Amygdala (tissue), 56 donors: ENCODE data around the gene TBRG4.

Experiments used
- DNase-seq, 56 donors: peaks; one replicate each; lab custom pipeline; 2025; lab: John Stamatoyannopoulos, UW

The TBRG4 gene

DNA sequence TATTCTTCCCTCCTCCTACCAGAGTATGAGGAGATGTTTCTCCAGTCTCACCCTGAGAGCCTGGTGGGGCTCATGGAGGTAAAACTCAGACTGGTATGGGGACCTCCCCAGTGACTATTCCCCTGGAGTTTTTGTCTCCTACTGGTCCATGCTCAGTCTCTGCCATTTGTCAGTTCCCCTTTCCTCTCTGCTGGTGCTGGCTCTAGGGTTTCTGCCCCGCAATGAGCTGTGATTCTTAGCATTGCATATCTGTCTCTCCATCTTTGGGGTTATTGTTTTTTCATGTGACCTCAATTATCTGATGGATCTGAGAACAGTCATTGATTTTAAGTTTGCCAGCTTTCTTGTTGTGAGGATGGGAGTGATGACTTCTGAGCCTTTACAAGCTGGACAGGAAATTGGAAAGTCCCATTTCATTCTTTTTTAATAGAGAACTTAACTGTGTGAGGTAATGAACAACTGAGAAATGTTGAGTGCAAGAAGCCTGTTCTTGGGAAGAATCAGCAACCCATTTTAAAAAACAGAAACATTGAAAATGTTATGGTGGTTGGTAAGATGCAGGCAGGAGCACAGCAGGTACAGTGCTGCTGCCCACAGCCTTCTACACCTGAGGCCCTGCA, 49.6 kb downstream of the TBRG4 start:
- DNase-seq = no peak

DNA sequence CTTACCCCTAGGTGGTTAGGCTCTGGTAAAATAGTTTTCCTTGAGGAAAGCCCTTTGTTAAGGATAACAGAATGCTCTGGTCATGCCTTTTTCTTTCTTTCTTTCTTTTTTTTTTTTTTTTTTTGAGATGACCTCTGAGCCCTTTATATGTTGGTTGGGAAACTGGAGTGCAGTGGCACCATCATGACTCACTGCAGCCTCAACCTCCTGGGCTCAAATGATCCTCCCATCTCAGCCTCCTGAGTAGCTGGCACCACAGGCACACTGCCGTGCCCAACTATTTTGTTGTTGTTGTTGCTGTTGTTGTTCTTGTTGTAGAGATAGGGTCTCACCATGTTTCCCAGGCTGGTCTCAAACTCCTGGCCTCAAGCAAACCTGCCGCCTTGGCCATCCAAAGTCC, 50.1 kb downstream of the TBRG4 start:
- no peak for DNase-seq

DNA sequence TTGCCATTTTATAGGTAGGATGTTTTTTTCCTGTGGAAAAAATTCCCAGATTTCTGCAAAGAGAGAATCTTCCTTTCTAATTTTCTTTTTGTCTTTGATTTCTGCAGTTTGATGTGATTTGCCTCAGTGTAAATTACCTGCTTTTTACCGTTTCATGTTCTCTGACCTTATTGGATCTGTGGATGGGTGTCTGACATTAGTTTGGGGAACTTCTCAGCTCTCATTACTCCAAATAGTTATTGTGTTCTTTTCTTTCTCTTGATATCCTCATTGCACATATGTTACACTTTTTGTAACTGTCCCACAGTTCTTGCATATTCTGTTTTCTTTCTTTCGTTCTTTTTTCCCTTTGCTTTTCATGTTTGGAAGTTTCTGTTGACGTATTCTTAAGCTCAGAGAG, 51.2 kb downstream of the TBRG4 start:
- DNase-seq = no peak

DNA sequence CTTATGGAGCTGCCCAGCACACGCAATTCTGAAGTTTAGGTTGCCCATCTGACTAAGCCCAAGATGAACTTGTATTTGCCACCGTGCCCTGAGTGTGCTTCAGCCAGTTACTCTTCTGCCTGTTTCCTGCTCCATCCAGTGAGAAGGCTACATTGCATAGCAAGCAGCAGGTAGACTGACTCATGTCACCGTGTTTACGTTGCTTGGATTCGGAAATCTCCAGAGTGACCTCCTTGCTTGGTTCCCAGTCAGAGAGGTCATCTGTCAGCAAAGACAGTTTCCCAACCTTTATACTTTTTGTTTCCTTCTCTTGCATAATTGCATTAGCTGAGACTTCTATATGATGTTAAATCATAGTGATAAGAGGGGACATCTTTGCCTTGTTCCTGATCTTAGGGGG, 53.6 kb downstream of the TBRG4 start:
- no peak for DNase-seq

DNA sequence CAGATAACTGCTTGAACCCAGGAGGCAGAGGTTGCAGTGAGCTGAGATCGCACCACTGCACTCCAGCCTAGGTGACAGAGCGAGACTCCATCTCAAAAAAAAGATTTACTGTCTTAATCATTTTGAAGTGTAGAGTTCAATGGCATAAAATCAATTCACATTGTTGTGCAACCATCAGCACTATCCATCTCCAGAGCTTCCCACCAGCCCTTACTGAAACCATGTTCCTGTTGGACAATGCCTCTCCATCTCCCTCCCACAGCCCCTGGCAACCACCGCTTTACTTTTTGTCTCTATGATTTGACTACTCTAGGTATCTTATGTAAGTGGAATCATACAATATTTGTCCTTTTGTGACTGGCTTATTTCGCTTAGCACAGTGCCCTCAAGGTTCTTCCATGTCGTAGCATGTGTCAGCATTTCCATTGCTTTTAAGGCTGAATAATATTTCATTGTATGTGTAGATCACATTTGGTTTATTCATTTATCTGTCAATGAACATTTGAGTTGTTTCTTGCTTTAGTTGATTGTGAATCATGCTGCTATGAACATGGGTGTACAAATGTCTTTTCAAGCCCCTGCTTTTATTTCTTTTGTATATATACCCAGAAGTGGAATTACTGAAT, 55.8 kb downstream of the TBRG4 start:
- no peak for DNase-seq

DNA sequence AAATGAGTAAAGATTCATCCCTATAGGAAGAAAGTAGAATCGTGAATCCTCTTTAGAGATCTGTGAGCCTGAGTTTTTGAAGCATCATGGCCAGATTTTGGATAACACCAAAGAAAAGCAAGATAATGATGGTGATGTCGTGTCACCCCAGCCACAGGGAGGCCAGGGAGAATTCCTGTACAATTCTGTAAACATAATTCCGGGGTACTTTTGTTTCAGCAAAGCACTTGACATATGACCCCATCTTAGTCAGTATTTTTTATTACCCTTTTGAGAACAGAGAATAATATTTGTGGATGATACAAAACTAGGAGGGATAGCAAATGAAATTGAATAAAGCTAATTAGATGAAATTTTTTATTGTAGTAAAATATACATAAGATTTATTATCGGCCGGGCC, 56.5 kb downstream of the TBRG4 start:
- no peak for DNase-seq

DNA sequence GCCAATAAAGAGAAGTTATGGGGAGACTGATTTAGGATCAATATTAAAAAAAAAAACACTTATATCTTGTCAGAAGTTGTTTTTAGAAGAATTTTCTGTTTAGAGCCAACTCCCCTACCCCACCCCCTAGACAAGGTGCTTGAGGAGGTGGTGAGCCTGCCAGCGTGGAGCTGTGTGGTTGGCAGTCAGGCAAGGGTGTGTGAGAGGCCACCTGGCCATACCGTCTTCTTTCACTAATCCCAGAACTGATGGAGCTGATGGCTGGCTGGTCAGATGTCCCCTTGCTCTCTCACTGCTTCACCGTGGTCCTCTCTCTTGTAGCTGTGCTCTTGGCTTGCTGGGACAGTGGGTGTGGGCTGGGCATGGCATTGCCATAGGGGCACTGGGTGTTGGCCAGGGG, 57.1 kb downstream of the TBRG4 start:
- DNase-seq = no peak

DNA sequence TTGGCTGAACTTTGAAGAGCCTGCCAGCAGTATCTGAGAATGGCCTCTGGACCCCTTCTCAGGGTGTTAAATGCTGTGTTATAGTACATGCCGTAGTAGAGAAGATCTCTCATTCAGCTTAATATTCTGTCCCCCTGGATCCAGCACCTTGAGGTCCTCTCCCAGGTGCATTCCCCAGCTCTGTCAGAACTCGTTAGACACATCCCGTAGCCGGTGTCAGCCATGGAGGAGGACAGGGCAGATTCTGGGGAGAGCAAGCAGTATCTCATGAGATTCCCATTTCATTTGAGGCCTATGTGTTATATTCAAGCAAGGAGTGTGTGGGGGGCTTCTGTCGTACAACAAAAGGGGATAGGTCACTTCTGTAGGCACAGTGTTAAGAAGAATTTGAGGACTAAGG, 57.6 kb downstream of the TBRG4 start:
- no peak for DNase-seq

DNA sequence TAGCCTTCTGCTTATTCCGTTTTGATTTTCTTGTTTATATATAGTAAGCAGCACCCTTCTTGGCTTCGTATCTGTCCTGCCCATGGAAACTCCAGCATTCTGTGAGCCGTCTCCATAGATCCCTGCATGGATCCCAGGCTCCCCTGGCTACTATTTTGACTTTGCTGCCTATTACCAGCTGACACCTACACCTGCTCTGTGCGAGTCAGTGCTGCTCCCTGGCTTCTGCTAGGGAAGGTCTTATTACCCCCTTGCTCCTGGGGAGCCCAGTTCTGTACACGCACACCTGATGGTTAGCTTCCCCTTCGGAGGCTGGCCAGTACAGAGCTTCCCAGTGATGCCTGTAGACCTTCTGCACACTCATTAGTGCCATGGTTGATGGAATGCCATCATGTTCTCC, 58.1 kb downstream of the TBRG4 start:
- DNase-seq = no peak

DNA sequence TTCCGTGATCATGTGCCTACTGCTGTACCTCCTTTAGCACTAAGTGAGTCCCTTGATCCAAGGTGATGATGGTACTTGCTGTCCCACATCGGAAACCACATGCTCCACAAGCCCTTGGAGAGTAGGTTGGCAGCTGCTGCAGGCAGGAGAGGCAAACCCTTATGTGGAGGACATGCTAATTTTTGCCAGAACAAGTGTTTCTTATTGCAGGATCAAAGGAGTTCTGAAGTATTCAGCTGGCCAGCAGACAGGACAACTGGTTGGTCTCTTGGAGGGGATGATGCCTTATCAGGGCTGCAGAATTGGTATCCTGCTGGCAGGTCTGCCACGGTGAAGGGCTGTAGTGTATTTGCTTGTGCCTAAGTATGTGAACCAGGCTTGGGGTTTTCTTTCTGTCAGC, 59.5 kb downstream of the TBRG4 start:
- DNase-seq = no peak

DNA sequence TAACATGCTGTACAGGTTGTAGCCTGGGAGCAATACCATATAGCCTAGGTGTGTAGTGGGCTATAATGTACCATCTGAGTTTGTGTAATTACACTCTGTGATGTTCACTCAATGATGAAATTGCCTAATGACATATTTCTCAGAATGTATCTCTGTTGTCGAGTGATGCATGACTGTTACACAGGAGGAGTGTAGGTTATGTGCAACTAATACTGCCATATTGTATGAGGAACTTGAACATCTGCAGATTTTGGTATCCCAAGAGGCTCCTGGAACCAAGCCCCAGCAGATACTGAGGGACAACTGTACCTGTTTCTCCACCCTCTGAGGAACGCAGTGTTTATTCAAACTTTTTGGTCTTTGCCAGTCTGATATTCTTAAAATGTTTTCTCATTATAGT, 61.3 kb downstream of the TBRG4 start:
- no peak for DNase-seq
